HG03342 (cell line): ENCODE measurements around the gene DYNC2I2.
"Not testable (repeated sequence)": the region's sequence is repeated elsewhere in the genome, so short reads cannot be mapped to it uniquely, and the experiment has no call there.

Experiments
- ATAC-seq: cut with Tn5 transposase; IDR thresholded peaks from one replicate; pipeline ENCODE4 v1.9.1; 2021; ENCODE audit warnings: mild to moderate bottlenecking, moderate library complexity; ENCODE audit not compliant: unreplicated experiment

The DYNC2I2 gene

DNA sequence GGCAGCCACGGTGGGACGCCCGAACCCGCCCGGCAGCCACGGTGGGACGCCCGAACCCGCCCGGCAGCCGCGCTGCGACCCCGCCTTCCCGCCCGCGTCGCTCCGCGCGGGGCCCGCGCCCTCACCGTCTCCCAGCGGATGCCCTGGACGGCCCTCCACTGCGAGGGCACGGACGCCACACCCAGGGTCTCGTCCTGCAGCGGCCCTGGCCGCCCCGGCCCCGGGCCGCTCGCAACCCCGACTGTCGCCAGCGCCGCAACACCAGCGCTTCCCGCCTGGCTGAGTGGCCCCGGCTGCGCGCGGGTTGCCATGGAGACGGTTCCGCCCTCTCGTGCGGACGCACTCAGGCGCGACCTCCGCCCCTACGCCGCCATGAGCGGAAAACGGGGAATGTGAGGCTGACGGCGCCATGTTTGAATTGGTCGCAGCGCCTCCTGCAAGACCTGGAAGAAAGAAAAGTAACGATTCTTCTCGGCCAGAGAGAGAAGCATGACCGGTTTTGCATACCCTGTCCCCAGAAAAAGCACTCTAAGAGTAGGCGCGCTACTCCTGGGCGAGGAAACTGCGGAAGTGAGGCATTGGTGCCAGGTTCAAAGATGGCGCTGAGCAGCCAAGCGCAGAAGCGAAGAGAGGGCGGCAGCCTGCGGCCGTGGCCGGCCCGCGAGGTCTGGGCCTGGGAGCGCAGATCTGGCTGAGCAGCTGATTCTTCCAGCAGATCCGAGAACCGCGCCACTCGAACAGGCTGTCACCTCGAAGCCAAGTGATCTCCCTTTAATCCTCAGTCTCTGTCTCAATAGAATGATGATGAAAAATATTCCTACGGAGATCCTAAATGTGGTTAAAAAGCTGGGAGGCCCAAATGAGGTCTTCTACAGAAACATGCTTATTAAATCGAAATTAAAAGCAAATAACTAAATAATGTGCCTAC lies at the start of gene DYNC2I2:
Gene DYNC2I2 (minus strand): TSS at position 432 of the 928 bp plus-strand sequence. CDS start 121 bp downstream, at position 311.
- peak; percentile 51 for ATAC-seq

DNA sequence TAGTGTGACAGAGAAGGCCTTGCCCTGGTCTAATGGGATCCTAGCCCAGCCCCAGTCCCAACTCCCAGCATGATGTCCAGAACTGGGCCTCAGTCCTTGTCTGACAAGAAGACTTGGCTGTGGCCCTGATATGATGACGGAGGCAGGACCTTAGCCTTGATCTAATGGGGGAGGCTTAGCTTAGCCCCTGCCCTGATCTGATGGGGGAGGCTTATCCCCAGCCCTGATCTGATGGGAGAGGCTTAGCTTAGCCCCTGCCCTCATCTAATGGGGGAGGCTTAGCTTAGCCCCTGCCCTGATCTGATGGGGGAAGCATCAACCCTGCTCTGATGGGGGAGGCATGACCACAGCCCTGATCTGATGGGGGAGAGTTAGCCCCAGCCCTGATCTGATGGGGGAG lies 49.4 kb upstream of the DYNC2I2 start:
- no peak for ATAC-seq

DNA sequence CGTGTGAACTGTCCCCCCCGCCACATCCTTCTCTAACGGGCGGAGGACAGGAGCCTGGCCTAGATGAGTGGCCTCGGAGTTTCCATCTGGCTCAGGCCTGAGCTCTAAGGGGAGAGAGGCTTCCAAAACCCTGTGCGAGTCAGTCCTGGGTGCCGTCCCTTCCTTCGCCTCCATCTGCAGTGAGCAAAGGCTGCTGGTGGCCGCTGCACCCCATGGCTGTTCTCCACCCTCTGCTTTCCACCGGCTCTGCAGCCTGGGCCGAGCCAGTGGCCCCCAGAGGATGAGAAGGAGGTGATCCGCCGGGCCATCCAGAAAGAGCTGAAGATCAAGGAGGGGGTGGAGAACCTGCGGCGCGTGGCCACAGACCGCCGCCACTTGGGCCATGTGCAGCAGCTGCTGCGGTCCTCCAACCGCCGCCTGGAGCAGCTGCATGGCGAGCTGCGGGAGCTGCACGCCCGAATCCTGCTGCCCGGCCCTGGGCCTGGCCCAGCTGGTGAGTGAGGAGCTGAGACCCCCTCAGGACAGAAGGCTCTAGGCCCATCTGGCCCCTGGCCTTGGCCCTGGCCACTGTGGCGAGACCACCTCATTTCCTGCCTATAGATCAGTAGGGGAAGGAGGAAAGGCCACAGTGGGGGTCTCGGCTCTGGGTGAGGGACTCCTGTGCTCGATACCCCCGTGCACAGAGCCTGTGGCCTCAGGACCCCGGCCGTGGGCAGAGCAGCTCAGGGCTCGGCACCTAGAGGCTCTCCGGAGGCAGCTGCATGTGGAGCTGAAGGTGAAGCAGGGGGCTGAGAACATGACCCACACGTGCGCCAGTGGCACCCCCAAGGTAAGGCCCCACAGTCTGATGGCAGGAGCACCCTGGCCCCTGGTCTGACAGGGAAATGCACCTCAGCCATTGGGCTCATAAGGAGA lies 48.7 kb upstream of the DYNC2I2 start:
- no peak for ATAC-seq

DNA sequence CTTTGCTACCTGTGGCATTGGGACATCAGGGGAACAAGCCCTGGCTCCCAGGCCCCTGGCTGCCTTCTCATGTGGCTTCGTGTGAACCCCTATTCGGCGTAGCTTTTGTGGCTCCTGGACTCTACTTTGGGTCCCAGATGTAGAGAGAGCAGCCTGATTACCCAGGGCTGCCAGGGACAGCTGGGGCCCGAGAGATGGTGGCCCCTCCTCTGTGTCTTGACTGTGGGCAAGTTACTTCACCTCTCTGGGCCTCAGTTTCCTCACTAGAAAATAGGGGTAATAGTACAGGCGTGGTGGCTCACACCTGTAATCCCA lies 47.7 kb upstream of the DYNC2I2 start:
- ATAC-seq, result no peak

DNA sequence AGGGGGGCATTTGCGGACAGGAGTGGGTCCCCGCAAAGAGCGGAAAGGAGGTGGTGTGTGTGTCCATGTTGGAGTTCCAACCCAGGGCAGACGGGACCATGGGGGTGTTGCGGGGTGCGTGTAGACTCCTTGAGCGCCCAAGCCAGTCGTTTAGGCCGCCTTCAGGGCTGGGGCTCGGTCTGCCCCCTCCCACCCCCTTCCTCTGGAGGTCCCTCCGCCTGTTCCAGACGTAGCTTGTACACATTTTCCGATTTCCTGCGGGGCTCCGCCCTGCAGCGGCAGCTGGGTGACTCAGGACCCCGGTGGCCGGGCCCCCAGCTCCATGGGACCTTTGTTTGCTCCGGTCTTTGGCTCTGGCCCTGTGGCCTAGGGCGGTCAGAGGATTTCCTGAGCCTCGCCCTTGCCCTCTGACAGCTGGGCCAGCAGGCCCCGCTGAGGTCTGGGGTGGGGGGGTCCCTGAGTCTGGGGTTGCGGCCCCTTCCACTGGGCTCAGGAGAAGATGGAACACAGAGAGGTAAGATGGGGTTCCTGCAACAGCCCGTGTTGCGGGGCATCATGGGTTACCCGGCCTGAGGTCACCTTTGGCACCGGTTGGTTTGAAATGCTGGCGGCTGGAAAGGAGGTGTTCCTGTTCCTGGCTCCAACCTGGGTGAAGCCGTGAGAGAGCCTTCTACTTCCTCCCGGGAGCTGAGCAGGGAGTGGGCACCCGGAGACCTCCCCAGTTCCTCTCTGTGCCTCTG lies 47.1 kb upstream of the DYNC2I2 start:
- no peak for ATAC-seq

DNA sequence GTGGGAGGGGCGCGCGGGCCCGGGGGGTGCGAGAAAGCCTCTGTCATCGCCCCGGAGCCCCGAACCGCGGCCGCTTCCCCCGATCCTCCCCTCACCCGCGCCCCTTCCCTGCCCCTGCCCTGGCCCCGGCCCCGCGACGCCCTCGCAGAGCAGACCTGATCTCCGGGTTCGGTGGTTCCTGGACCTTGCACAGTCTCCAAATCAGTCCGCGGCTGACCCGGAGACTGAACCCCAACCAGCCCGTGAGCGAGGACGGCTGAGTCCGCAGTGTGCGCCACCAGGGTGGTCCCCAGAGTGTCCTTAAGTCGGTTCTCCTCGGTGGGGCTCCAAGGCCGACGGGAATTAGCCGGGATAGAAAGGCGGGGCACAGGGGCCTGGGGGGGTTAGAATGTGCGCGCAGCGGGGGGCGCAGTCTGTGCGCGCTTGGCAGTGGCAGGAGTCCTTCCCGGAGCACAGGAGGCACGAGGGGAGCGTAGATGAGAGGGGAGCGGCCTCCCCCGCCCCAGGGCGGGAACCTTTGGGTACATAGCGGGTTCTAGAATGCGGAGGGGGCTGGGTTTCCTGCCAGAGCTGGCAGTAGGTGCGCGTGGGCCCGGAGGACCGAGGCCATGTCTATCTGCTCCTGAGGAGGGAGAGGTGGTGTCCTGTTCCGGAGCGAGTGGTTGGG lies 46.4 kb upstream of the DYNC2I2 start:
- ATAC-seq, result no peak

DNA sequence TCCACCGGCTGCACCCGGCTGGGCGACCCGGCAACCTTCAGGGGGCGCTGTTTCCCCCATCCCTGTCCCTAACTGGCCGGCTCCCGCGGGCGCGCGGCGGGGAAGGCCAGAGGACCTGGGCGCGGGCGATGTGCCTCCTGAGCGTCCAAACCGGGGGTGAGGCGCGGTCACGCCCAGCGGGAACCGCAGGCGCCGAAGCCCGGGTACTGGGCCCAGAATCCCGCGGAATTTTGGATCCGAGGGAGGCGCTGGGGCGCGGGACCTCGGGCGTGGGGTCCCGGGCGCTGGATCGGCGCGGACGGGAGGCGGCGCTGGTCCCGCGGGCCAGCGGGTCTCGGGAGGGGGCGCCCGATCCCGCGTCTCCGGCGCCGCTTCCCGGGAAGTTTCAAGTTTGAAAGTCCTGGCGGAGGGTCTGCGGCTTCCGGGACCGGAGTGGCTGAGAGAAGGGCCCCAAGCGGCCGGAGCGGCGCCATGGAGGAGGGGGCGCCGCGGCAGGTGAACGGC lies 45.9 kb upstream of the DYNC2I2 start, which contains the start of gene PKN3:
Gene PKN3 (plus strand): TSS at position 59 of the 504 bp plus-strand sequence. CDS start 413 bp downstream, at position 472.
- peak; percentile 73 for ATAC-seq

DNA sequence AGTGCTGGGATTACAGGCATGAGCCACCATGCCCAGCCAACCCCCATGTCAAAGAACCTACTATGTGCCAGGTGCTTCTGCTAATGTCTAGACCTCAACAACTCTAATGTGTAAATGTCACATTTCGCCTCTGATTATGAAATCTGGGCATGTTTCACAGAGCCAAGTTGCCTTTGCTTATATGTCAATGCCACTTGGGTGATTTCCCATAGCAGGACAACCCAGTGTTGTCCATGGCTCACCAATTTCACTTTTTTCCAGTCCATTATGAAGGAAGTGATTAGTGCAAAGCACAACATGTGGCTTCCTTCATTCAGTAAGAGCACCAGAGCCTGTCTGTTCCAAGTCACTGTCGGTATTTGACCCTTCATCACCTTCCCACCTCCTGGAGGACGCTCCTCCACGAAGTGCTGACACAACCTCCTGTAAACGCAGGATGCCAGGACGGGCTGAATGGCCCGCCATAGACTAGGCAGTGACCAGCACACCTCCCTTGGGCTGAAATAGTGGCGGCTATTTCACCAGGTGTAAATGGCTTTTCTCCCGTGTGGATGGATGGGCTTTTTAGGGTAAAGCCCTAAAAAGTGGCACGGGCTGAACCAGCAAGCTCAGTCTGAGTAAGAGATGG lies 44.7 kb upstream of the DYNC2I2 start:
- ATAC-seq, result no peak

DNA sequence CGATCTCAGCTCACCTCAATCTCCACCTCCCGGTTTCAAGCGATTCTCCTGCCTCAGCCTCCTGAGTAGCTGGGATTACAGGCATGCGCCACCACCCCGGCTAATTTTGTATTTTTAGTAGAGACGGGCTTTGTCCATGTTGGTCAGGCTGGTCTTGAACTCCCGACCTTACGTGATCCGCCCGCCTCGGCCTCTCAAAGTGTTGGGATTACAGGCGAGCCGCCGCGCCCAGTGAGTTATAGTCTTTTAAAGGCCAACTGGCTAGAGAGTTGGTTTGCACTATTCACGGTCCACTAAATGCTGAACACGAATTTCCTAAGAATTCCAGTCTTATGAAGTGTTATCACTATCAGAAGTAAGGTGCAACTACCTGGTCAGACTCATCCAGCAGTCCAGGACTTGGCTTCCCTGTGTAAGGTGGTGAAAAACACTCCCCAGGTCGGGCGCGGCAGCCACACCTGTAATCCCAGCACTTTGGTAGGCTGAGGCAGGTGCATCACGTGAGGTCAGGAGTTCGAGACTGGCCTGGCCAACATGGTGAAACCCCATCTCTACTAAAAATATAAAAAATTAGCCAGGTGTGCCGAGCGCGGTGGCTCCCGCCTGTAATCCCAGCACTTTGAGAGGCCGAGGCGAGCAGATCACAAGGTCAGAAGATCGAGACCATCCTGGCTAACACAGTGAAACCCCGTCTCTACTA lies 42.6 kb upstream of the DYNC2I2 start:
- ATAC-seq, result not testable (repeated sequence)

DNA sequence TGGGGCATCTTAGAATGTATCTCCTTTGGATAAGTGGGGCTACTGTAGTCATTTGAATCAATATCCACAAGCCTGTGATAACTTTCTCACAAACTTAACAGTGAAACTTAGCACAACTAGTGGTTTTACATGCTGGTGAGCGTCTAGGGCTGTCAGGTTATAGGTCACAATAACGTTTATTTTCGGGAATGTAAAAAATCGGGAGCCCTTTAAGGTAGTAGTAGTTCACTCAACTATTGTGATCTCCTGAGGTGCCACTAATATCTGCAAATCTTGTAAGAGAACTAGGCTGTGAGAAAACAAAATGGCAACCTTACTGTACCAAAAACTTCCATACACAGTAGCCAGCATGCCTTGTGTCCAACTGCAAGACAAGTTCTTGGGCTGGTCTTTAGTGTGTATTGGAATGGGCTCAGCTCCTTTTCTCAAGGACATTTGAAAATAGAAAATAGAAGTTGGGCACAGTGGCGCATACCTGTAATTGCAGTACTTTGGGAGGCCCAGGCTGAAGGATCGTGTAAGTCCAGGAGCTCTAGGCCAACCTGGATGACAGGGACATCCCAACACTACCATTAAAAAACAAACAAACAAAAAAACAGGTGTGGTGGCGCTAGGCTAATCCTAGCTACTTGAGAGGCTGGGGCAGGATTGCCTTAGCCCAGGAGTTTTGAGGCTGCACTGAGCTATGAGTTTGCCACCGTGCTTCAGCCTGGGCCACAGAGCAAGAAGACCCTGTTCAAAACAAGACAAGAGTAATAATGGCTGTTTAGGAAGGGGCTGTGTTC lies 40.5 kb upstream of the DYNC2I2 start:
- no peak for ATAC-seq

DNA sequence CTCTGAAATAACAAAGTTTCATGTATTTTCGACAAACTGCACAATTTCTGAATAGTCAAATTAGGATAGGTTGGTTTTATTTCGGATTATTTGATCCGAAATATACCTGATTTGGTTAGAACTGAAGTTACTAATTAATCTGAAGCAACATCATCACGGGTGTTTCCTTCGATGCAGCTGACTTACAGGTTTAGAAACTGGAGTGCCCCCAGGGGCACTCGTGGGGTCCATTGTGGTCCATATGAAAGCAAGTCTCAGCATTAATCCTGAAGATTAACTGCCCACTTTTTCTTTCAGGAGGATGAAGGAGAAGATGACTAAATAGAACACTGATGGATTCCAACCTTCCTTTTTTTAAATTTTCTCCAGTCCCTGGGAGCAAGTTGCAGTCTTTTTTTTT lies 37.7 kb upstream of the DYNC2I2 start:
- ATAC-seq, result no peak

DNA sequence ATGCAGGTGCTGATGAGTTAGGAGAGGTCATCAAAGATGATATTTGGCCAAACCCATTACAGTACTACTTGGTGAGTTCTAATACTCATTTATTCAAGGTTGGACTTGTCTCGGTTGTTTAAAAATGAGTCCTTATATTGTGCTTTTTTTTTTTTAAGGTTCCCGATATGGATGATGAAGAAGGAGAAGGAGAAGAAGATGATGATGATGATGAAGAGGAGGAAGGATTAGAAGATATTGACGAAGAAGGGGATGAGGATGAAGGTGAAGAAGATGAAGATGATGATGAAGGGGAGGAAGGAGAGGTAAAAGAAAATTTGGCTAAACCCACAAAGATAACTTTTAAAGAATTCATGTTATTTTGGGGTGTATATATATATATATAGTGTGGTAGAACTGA lies 37.1 kb upstream of the DYNC2I2 start:
- not testable (repeated sequence) for ATAC-seq

DNA sequence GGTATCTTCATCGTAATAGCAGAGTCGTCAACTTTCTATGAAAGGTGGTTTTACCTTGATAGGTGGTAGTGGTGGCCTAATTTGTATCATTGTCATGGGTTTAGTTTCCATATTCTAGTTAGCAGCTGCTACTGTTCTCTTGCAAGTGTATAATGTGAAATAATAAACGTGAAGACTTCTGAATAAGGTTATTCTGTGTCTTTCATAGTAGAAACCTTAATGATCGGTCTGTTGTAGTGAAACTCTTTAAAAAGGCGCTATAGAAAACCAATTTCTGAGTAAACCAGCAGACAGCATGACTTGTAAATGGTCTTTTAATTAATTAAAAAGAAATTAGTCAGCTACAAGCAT lies 34.0 kb upstream of the DYNC2I2 start:
- ATAC-seq, result no peak

DNA sequence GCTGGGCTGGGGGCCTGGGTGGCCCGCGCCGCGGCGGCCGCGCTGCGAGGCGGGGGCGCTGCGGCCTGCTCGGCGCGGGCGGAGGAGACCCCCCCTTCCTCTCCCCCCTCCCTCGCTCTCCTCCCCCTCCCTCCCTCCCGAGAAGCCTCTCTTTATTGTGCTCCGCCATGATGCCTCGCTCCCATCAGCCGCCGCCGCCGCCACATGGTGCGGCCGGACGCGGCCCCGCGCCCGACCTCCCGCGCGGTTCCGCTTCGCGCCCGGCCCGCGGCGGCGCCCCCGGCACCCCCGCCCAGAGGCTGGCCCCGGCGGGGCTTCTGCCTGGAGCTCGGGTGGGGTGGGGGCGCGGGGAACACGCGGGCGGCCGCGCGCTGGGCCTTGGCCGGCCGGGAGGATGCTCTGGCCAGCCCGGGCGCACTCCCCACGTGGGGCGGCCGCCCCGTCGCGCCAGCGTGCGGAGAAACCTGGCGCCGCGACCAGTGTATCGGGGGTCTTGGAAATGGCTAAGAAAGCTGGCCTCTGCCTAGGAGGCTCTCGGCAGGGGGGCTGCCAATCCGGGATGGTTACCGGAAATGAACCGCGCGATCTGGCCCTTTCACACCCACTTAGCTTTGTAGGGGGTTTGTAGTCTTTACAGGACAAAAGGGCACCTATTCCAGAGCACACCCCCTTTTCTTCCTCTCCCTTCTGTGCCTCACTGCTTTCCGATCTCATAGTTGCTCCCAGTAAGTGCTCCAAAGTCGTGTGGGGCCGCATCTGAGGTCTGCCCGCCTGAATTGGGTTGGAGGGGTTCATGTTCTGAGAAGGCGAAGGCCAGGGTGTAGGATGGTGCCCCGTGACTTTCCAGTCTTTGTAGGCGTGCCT lies 33.4 kb upstream of the DYNC2I2 start:
- peak; percentile 1 for ATAC-seq

DNA sequence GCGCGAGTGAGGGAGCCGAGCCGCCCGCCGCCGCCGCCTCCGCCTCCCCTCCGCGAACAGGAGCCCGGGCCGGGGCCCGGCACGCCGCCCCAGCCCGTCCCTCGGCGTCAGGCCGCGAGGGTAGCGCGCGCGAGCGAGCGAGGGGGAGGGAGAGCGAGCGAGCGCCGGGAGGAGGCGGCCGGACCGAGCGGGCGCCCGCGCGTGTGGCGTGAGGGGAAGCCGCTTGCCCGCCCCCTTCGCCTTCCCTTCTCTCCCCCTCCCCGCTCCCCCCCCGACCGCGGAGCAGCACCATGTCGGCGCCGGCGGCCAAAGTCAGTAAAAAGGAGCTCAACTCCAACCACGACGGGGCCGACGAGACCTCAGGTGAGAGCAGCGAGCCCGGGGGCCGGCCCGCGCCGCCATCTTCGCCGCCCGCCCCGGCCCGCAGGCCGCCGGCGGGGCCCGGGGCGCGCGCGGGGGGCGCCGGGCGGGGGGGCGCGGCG lies 32.7 kb upstream of the DYNC2I2 start:
- peak; percentile 4 for ATAC-seq

DNA sequence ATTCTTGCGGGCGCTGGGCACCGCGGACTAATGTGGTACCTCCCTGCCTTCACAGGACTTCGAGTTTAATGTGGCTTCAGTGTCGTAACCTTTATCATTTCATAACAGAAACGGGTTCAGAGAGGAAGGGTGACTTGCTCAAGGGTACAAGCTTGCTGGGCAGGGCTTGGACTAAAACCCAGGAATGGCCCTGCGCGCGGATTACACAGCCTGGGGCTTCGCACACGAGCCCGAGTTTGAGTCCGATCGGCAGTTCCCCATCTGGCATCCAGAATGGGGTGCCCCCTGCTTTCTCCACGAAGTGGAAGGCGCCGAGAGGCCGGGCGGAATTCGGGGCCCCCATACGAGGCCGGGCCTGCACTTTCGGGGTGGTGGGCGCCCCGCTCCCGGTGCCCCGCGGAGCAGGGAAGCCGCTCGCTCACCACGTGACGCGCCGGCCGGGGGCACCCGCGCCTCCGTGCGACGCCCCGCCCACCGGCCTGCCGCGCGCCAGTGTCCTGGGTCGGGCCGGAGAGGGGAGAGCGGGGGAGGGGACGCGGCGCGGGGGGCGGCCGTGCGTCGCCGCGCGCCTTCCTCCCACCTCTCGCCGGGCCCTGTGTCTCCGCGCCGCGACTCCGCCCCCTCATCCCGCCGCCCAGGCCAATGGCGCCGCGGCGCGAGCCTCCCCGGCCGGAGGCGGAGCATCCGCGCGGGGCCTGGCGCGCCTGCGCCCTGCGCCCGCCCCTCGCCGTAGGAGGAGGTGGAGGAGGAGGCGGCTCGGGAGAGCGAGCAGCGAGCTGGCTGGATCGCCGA lies 32.0 kb upstream of the DYNC2I2 start, which contains the start of gene SET:
Gene SET (plus strand): TSS at position 722 of the 792 bp plus-strand sequence. CDS start 361 bp downstream, outside the sequence.
- peak; percentile 59 for ATAC-seq
